GM18867 (cell line): ENCODE measurements around the gene TGFB1I1.

Experiments
- ATAC-seq: cut with Tn5 transposase; IDR thresholded peaks from one replicate; pipeline ENCODE4 v1.9.1; 2021; ENCODE audit warnings: mild to moderate bottlenecking, moderate library complexity; ENCODE audit not compliant: unreplicated experiment

The TGFB1I1 gene

GRCh38 chr16:31451681-31452351 lies 20.1 kb upstream of the TGFB1I1 start:
- ATAC-seq: no peak

GRCh38 chr16:31452631-31453106 lies 19.3 kb upstream of the TGFB1I1 start:
- ATAC-seq: no peak

GRCh38 chr16:31453255-31454204 lies 18.4 kb upstream of the TGFB1I1 start:
- ATAC-seq: no peak

GRCh38 chr16:31455601-31456314 lies 16.2 kb upstream of the TGFB1I1 start:
- ATAC-seq: no peak

DNA sequence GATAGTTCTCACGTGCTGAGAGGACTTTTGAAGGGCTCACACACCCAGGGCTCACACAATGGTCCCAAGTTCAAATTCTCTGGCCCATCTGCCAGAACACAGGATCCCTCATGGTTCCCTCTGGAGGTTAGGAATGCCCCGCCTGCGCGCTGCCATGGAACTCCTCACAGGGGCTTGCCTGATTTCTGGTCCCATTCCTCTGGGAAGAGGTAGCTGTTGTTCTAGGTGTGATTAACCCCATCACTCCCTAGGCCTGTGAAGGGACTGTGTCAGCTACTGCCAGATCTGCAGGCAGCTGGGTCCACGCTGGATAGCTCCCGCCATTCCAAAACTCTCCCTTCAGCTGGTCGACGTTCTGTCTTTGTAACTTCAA lies 15.0 kb upstream of the TGFB1I1 start:
- ATAC-seq: no peak

DNA sequence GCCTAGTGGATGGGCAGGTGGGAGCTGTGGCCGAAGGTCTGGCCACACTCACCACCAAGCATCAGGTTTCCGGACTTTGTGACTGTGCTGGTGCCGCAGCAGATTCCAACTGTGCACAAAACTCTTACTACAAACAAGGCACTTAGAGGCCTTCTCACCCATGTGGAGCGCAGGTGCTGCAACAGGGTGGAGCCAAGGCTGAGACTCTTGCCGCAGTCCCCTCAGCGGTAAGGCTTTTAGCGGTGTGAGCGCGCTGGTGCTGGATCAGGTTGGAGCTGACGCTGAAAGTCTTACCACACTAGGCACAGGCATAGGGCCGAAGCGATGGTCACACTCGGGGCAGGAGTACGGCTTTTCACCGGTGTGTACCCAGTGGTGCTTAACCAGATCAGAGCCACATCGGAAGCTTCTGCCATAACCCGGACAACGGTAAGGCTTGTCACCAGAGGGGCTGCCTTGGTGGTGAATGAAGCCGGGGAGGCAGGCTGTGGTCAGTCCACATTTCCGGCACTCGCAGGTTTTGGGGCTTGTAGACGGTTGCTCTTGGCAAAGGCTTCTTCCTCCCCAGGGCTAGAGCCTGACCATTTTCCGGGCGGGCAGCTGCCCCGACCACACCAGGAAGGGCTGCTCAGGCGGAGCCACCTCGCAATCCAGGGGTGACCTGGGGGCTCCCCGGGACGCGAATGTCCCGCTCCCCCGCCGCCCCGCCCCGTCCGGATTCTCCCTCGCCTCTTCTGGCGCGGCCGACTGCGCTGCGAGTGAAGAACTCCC lies 13.7 kb upstream of the TGFB1I1 start:
- no peak for ATAC-seq

DNA sequence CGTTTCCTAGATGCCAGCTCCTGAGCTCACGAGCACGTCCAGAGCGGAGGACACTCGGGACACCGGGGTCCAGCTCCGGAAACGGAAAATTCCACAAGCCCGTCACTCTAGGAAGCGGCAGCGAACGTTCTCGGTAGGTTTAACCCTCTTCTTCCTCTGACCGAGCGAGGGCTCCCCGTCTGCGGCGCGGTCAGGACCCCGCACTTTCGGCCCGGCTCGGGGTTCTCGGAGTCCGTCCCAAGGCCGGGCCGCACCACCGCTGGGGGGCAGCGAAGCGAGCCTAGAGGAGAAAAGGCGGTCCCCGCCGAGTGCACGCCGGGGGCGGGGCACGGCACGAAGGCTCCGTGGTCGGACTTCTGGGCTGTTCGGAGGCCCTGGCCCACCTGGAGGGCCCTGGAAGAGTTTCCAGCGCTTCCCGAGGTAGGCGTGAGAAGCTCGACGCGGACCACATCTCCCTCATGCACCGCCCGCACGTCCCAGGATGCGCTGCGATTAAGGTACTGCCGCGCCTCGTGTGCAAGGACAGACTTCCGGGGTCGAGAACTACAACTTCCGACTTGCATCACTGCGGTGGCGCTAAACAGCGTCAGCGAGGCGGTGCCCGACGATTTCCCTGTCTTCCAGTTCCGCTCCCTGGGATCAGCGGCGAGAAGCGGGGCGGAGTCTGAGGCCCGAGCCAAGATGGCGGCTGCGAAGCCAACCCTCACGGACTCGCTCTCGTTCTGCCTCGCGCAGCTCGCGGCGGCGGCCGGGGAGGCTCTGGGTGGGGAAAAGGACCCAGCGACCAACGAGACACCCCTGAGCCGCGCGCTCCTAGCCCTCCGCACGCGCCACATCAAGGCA lies 12.9 kb upstream of the TGFB1I1 start, which contains the start of gene ARMC5:
TSS of gene ARMC5 (plus strand) at position 658 of the 843 bp plus-strand sequence. CDS start at position 682, 24 bp downstream.
- ATAC-seq: peak; percentile 69

GRCh38 chr16:31459687-31460581 lies 12.0 kb upstream of the TGFB1I1 start:
- ATAC-seq: peak; percentile 70

DNA sequence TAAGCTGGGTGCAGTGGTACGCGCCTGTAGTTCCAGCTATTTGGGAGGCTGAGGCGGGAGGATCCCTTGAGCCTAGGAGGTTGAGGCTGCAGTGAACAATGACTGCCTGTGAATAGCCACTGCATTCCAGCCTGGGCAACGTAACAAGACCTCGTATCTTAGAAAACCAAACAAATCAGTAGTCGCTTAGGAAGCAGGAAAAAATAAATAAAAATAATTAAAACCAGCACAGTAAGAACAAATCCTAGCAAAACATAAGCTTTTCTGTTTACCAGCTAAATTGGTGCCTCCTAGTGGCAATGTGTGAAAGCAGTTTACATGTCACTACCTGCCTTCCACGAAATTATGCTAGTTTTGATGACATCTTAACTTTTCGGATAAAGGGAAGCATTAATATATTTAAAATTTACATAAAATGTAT lies 11.4 kb upstream of the TGFB1I1 start:
- ATAC-seq: no peak

DNA sequence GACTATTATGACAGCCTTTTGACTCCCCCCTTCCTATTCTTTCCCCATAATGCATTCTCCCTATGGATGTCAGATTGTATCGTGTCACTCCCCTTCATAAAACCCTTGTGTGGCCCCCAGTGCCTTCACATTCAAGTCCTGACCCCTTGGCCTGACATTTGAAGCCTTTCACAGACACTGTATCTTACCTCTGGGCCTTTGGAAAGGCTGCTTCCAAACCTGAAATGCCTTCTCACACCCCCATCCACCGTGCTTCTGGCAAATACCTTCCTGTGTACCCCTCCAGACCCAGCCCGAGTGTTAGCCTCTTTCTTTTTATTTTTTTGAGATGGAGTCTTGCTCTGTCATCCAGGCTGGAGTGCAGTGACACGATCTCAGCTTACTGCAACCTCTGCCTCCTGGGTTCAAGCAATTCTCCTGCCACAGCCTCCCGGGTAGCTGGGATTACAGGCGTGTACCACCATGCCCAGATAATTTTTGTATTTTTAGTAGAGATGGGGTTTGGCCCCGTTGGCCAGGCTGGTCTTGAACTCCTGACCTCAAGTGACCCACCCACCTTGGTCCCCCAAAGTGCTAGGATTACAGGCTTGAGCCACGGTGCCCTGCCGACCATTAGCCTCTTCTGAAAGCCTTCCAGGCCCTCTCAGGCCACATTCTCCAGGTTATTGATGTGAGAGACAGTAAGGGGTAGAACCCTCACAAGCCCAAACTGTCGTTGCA lies 10.6 kb upstream of the TGFB1I1 start:
- ATAC-seq: no peak

DNA sequence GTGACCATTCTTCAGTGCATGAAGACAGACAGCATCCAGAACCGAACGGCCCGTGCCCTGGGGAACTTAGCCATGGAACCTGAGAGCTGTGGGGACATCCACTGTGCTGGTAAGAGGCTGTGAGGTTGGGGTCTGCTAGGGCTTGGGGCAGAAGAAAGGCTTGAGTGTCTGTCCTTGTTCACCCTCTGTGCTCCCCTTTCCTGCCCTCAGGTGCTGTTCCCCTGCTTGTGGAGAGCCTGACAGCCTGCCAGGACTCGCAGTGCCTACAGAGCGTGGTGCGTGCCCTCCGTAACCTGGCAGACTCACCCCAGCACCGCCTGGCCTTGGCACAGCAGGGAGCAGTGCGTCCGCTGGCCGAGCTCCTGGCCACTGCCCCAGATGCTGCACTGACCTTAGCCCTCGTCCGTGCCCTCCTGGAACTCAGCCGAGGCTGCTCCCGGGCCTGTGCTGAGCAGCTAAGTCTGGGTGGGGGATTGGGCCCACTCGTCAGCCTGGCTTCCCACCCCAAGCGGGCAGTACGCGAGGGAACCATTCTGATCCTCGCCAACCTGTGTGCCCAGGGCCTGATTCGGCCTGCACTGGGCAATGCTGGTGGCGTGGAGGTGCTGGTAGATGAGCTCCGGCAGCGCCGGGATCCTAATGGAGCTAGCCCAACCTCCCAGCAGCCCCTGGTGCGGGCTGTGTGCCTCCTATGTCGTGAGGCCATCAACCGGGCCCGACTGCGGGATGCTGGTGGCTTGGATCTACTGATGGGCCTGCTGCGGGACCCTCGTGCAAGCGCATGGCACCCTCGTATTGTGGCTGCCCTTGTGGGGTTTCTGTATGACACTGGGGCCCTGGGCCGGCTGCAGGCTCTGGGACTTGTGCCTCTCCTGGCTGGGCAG lies 9.8 kb upstream of the TGFB1I1 start:
- ATAC-seq: no peak

GRCh38 chr16:31464348-31464769 lies 7.6 kb upstream of the TGFB1I1 start:
- ATAC-seq: no peak

DNA sequence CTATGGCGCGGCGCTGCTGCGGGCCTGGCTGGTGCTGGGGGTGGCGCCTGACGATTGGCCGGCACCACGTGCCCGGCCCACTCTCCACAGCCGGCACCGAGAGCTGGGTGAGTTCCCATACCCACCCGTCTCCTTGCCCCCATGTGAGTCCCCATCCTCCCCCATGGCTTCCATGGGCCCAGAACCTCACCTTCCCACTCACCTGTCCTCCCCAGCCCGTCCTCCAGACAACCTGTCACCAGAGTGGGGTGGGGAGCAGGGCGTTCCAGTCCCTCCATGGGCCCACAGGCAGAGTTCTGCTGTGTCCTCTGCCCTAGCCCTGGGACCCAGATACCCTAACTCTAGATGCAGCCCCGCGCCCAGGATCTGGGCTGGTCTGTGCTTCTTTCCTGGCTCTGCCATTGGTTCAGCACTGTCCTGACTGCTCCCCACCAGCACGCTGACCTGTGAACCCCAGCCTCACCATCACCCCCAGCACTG lies 7.1 kb upstream of the TGFB1I1 start:
- ATAC-seq: no peak

DNA sequence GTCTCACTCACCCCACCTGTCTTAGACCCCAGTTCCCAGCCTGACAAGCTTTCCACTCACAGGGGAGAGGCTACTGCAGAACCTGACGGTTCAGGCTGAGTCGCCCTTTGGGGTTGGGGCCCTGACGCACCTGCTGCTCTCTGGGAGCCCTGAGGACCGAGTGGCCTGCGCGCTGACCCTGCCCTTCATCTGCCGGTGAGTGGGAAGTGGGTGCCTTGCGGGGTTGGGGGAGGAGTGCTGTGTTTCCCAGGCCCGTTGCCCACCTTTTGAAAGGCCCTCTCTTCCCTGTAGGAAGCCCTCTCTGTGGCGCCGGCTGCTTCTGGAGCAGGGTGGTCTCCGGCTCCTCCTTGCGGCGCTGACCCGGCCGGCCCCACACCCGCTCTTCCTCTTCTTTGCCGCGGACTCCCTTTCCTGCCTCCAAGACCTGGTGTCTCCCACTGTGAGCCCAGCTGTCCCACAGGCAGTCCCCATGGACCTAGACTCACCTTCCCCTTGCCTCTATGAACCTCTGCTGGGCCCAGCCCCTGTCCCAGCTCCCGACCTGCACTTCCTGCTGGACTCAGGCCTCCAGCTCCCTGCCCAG lies 6.1 kb upstream of the TGFB1I1 start:
- no peak for ATAC-seq

- no peak for ATAC-seq
These were observed 5.5 kb upstream of the TGFB1I1 start for GRCh38 chr16:31466381-31466841.

DNA sequence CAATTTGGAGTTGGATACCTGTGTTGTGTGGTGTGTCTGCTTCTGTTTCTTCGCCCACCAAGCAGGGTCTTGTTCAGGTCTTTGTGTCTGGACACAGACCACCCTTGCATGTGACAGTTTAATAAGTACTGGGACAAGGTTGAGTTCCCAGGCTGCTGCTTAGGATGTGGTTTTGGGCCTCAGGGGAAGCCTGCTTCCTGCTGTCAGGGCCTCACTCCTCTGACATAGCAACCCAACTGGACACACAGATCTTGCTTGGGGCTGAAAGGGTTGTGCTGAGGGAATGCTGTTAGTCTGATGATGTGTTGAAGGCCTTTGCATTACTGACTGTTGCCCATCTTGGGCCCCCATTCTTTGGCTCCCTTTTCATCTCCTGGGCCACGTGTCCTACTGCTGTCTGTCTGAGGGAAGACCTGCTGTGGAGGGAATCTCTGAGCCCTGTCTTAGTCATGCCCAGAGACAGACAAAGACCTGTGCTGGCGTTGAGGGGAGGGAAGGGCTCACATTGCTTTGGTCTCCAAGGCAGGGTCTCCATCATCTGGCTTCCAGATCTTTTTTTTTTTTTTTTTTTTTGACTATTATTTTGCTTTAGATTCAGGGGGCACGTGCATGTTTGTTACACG lies 4.7 kb upstream of the TGFB1I1 start:
- no peak for ATAC-seq
